ENCODE results near the gene ASRGL1.

Gene ASRGL1

GRCh38 chr11:62419314-62419929 is 82.2 kb downstream of the ASRGL1 start:
- DNase-seq: no peak

GRCh38 chr11:62419943-62420342 is 82.7 kb downstream of the ASRGL1 start:
- DNase-seq: no peak

- no peak for DNase-seq
These were observed 83.6 kb downstream of the ASRGL1 start for GRCh38 chr11:62420882-62421281.

- DNase-seq: no peak
These were observed 84.7 kb downstream of the ASRGL1 start for GRCh38 chr11:62421996-62422395.

- no peak for DNase-seq
These were observed 85.8 kb downstream of the ASRGL1 start for GRCh38 chr11:62423012-62423411.

GRCh38 chr11:62427630-62428233 is 90.5 kb downstream of the ASRGL1 start:
- DNase-seq: no peak

GRCh38 chr11:62428871-62429560 is 91.8 kb downstream of the ASRGL1 start:
- no peak for DNase-seq

GRCh38 chr11:62430425-62430824 is 93.2 kb downstream of the ASRGL1 start:
- DNase-seq: no peak

GRCh38 chr11:62431171-62431901 is 94.1 kb downstream of the ASRGL1 start:
- no peak for DNase-seq

- no peak for DNase-seq
These were observed 95.4 kb downstream of the ASRGL1 start for GRCh38 chr11:62432695-62433094.

- DNase-seq: no peak
These were observed 96.1 kb downstream of the ASRGL1 start for GRCh38 chr11:62433141-62433903.

GRCh38 chr11:62433904-62434276 is 96.6 kb downstream of the ASRGL1 start:
- DNase-seq: no peak

GRCh38 chr11:62435846-62436660 is 98.8 kb downstream of the ASRGL1 start:
- DNase-seq: no peak

- no peak for DNase-seq
These were observed 100.4 kb downstream of the ASRGL1 start for GRCh38 chr11:62437616-62438015.

- no peak for DNase-seq
These were observed 101.4 kb downstream of the ASRGL1 start for GRCh38 chr11:62438641-62439040.

GRCh38 chr11:62439785-62440602 is 102.7 kb downstream of the ASRGL1 start:
- no peak for DNase-seq
